Measurements from ENCODE around the gene HSFX2.
"Not testable (repeated sequence)": the region's sequence is repeated elsewhere in the genome, so short reads cannot be mapped to it uniquely, and the experiment has no call there.

HSFX2 gene, protein sequence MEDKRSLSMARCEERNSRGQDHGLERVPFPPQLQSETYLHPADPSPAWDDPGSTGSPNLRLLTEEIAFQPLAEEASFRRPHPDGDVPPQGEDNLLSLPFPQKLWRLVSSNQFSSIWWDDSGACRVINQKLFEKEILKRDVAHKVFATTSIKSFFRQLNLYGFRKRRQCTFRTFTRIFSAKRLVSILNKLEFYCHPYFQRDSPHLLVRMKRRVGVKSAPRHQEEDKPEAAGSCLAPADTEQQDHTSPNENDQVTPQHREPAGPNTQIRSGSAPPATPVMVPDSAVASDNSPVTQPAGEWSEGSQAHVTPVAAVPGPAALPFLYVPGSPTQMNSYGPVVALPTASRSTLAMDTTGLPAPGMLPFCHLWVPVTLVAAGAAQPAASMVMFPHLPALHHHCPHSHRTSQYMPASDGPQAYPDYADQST

GRCh38 chrX:149595214-149595613 lies at the start of gene HSFX2:
TSS of gene HSFX2 (minus strand) at chrX:149595314. CDS start at chrX:149594700, 614 bp downstream.
- not testable (repeated sequence) for DNase-seq (ENCODE audit: low spot score)

- DNase-seq (ENCODE audit: low spot score), result no peak
Observed at GRCh38 chrX:149643496-149643895, 48.4 kb upstream of the HSFX2 start.

GRCh38 chrX:149641835-149642234 lies 46.7 kb upstream of the HSFX2 start:
- DNase-seq (ENCODE audit: low spot score), result no peak

DNA sequence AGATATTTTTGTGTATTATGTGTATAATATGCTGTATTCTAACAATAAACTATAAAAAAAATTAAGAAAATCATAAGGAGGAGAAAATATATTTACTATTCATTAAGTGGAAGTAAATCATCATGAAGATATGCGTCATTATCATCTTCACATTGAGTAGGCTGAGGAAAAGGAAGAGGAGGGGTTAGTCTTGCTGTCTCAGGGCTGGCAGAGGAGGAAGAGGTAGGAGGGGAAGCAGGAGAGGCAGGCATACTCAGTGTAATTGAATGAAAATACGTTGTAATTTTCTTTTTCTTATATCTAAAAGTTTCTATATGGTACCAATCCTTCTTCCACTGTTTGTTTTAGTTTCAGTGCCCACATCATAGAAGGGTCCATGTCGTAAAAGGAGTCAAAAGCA lies 46.3 kb upstream of the HSFX2 start:
- DNase-seq (ENCODE audit: low spot score), result no peak

GRCh38 chrX:149639568-149639967 lies 44.5 kb upstream of the HSFX2 start:
- no peak for DNase-seq (ENCODE audit: low spot score)

DNA sequence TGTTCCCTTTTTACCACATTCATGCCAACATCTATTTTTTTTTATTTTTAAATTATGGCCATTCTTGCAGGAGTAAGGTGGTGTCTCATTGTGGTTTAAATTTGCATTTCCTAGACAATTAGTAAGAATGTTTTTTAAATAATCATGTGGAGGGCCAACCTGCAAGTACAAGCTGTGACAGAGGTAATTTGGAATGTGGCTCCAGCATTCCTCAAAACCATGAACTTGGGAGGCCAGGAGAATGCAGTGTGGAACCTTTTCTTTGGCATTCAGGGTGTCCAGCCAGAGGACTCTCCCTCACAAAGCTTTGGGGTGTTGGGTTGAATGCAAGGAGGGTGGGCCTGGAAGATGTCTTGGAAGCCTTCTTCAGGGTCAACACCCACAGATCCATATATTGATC lies 43.7 kb upstream of the HSFX2 start:
- no peak for DNase-seq (ENCODE audit: low spot score)

DNA sequence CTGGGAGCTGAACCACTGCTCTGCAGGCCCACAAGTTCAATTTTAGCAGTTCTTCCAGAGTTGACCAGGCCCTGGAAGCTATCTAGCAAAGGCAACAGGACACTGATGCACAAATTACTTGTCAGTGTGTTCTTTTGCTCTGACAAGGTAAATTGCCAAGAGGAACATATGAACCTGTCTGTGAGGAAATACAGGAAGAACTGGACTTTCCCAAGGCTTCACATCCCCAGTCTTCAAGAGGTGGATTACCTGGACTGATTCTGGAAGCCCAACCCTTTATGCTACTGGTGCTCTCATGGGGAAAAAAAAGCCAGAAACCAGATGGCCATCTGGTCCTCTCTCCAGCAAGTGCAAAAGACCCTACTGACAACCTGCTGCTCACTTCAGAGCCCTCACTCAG lies 38.4 kb upstream of the HSFX2 start:
- no peak for DNase-seq (ENCODE audit: low spot score)

DNA sequence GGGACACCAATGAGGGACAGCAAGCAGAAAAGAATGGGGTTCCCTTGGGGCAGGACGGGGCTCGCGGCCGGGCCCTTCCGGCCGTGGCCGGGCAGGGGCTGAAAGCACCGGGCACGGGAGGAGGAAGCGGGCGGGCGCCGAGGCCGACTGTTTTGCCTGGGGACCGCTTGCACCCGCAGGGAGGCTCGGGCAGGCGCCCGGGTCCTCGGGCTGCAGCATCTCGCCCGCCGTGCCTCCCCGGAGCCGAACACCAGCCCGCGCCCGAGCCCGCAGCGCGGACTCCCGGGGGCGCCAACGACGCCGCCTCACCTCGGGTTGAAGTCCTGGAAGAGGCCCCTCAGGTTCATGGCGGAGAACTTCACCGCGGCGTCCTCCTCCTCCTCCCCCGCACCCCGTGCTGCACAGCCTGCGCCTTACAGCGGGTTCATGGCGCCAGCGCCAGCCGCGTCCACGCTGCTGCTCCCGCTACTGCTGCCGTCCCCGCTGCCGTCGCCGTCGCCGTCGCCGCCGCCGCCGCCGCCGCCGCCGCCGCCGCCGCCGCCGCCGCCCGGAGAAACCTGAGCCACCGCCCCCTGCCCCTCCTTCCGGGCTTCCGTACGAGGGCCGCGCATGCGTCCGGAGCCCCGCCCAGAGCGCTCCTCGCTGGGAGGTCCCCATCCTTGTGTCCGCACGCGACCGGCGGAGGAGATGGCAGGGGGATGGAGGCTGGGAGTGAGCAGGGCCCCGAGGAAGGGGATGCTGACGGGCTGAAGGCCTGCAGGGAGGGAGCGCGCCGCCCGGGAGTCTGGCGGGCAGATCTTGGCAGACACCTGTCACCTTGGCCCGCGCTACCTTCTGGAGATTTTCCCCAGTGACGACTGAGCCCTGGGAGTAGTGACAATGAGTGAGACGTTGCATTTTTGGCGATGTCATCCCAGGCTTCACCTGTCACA lies 36.4 kb upstream of the HSFX2 start, which contains the start of gene TMEM185A:
TSS of gene TMEM185A (minus strand) at position 559 of the 932 bp plus-strand sequence. CDS start at position 347, 212 bp downstream.
- peak; percentile 72 for DNase-seq (ENCODE audit: low spot score)

DNA sequence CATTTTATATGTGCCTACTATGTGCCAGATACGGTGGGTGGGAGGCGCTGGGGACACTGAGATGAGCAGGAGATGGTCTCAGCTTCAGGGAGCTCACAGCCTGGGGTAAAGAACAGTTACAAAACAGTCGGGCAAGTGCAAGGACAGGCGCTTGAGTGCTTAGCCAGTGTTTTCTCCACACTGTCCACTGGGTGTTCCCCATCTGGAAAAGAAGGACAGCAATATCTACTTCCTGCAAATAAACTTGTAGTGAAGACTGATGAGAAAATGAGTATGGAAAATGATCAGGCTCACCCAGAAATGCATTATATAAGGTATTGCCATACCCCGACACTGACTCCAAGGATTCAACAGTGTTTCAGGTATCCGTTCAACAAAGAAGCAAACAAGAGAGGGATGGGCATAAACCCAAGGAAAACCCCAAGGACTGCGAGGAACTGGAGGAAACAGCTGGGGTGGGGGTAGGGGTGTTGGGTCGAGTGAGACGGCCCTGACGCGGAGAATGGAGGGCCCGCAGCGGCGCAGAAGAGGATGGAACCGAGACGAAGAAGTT lies 35.6 kb upstream of the HSFX2 start:
- DNase-seq (ENCODE audit: low spot score), result no peak

DNA sequence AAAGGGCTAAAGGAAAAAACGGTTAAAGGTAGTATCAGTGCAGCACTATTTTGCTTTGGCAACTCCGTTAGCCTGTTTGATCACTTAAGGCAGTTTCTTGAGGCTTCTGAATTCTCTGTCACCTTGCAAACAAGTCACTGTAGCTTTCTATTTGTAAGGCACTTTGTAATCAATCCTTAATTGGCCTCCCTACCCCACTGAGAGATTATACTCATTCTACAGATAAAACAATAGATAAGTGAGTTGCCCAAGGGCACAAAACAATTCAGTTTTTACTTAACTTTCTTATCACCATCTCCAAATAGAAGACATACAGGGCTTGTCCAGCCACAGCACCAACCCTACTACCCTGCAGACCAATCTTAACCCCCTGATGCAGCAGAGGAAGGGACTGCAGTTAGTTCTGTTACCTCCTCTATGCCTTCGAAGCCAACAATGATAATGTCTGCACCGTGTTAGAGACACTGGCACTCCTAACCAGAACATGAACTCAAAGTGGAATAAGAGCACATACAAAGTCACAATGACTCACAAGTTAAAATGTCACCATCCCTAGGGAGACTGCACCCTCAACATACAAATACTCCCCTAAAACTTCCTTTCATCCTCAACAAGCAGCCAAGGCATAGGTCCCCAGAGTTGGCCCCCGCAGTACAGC lies 34.7 kb upstream of the HSFX2 start:
- DNase-seq (ENCODE audit: low spot score), result no peak

DNA sequence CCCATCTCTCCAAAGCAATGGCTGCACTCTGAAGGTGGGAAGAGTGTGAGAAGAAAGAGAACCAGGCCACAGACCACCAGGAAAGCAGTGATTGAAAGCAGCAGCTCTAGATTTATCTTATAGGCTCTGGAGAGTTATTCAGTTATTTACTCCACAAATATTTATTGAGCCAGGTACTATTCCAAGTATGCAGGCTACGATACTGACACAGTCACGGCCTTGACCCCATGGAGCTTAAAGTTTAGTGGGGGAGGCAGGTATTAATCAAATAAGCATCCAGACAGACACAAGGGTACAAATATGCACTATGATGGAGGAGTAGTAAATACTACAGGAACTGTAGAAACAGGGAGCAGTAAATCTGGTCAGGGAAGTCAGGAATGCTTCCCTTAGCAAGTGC lies 33.7 kb upstream of the HSFX2 start:
- DNase-seq (ENCODE audit: low spot score), result no peak

DNA sequence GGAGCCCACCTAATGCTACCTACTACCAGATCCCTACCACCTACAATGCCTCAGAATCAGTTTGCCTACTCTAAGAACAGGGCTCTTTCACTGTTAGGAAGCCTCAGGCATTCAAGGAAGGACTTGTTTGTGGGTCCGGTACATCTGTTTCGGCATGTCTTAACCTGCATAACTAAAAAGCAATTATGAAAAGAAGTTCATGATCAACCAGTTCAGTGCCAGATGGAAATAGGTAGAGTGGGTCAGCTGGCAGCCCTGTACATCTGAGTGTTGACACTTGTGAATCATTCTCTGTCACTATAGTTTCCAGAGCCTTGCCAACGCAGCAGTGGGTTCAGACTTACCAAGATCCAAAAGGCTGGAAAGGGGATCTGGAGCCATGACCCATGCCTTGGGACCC lies 33.2 kb upstream of the HSFX2 start:
- no peak for DNase-seq (ENCODE audit: low spot score)

DNA sequence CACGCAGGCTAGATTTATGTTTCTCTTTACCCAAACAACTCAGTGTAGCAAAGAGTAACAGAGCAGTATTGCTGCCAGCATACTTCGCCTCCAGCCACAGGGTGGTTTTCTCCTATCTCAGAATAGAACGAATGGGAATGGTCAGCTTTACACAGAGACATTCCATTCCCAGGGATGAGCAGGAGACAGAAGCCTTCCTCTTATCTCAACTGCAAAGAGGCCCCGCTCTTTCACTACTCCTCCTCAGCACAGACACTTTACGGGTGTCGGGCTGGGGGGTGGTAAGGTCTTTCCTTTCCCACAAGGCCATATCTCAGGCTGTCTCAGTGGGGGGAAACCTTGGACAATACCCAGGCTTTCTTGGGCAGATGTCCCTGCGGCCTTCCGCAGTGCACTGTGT lies 31.7 kb upstream of the HSFX2 start:
- not testable (repeated sequence) for DNase-seq (ENCODE audit: low spot score)

DNA sequence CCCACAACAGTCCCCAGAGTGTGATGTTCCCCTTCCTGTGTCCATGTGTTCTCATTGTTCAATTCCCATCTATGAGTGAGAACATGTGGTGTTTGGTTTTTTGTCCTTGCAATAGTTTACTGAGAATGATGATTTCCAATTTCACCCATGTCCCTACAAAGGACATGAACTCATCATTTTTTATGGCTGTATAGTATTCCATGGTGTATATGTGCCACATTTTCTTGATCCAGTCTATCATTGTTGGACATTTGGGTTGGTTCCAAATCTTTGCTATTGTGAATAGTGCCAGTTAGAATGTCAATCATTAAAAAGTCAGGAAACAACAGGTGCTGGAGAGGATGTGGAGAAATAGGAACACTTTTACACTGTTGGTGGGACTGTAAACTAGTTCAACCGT lies 24.5 kb upstream of the HSFX2 start:
- DNase-seq (ENCODE audit: low spot score), result not testable (repeated sequence)

GRCh38 chrX:149618871-149619270 lies 23.8 kb upstream of the HSFX2 start:
- no peak for DNase-seq (ENCODE audit: low spot score)

GRCh38 chrX:149611623-149612175 lies 16.6 kb upstream of the HSFX2 start:
- no peak for DNase-seq (ENCODE audit: low spot score)

DNA sequence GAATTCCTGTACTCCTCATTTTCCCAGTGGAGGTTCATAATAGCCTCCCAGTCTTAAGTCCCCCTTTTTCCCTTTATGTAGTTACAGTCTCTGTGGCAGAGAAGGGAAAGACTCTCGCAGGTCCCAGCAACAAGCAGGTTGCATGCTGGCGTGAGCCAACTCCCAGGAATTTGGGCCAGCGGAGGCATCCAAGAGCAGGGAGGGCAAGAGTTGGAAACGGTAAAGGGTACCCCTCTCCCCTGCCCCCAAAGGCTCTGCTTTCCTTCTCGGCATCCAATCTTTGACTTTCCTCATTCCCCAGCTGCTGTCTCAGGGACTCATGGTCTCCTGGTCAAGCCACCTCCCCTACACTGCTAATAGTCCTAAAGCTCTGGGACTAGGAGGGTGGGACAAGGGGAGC lies 15.4 kb upstream of the HSFX2 start:
- DNase-seq (ENCODE audit: low spot score), result no peak

DNA sequence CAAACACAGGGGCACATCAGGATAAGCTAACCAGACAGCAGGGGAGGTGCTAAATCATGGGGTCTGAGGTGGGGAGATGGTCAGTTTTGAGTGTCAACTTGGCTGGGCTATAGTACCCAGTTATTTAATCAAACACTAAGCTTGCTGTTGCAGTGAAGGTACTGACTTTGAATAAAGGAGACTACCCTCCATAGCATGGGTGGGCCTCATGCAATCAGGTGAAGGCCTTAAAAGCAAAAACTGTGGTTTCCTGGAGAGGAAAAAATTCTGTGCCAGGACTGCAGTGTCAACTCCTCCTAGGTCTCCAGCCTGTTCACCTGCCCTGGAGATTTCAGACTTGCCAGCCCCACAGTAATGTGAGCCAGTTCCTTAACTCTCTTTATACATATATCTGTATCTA lies 12.6 kb upstream of the HSFX2 start:
- DNase-seq (ENCODE audit: low spot score), result no peak

DNA sequence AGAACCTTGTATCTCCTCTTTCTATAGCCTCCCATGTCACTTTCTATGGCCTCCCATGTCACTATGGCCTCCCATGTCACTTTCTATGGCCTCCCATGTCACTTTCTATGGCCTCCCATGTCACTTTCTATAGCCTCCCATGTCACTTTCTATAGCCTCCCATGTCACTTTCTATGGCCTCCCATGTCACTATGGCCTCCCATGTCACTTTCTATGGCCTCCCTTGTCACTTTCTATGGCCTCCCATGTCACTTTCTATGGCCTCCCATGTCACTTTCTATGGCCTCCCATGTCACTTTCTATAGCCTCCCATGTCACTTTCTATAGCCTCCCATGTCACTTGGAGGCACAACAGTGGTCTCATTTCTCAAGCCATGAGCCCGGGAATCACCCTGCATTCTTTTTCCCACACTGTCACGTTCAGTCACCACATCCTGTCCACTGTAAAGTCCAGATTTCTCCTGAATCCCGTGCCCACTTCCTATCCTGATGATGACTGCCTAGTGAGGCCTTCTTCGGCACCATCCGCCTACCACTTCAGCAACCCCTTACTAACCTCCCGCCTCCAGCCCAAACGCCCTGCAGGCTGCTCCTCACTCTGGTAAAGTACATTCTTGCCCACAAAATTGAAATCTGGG lies 10.3 kb upstream of the HSFX2 start:
- not testable (repeated sequence) for DNase-seq (ENCODE audit: low spot score)

DNA sequence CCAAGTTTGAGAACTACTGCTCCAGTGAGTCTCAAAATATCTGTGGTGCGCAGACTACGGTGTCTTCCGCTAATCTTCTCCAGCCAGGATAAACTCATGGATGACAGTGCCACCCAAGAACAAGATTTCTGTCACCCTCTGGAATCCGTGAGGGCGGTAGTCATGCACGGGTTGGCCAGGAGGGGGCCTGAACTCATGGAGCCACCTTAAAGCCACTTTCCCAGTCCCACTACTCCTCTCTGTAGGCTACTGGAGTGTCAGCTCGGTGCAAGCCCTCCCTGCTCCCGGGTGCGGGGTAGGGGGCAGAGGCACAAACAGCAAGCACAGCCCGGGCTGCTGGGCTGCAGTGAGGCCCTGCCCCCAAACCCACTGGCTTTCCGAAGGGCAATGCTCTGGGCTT lies 3.5 kb upstream of the HSFX2 start:
- not testable (repeated sequence) for DNase-seq (ENCODE audit: low spot score)

- DNase-seq (ENCODE audit: low spot score), result not testable (repeated sequence)
Observed at GRCh38 chrX:149595943-149596342, 829 bp upstream of the HSFX2 start.
